Measurements from ENCODE around the gene IL20. TPM values are rescaled to one million over a fixed set of nuclear protein-coding genes. Genes with fewer than 3 reads are reported as not detected.

IL20 gene
- total and polyA plus RNA-seq, 11 donors = not detected

DNA sequence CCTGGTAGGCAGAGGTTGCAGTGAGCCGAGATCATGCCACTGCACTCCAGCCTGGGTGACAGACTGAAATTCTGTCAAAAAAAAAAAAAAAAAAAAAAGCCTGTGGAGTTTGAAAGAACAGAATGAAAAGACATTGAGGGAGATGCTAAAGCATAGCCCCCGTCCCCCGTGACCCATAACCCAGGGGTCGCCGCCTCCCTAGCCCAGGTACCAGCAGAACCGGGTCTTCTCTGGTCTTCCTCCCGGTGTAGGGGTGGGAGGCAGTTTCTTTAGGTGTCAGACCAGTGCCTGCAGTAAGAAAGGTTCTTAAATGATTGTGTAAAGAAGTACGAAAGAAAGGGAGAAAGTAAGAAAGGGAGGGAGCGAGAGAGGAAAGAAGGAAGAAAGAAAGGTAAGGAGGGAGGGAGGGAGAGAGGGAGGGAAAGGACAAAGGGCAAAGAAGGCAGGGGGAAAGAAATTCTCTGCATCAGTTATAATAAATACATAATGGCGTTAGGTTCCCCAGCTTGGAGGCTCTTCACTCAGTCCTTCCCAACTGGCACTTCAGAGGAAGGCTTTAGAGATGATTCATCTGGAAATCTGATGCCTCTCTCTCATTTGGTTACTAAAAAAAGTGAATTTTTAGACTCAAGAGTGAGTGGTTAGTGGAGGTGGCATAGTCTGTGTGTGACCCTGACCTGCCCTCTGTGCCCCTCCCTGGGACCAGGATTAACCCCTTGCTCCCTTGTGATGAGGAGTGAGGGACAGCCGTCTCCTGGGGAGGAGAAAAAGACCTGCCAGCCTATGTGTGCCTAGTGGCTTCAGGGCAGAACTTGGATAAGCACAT lies 32.9 kb downstream of the IL20 start:
- intact Hi-C loops (cut with DNase I) = no loop called here
- DNase-seq (no peak), ATAC-seq (no peak)
- Histone ChIP-seq H3K4me3 (no peak overlapping the region), H3K9me3 (no peaks in the 10 kb centered on the region), H3K36me3 (no peaks in the 10 kb centered on the region), H3K4me1 (peaks cover 0 to under 1% (median 0%) of the 10 kb centered on the region in 12 donors), H3K27me3 (peaks cover 0 to 5% (median 0%) of the 10 kb centered on the region in 9 donors), H3K27ac (no peak overlapping the region)
- WGBS, 4 donors = 83 to 89% (median 88%) methylated on average over 11 of the region's 11 CpGs
- TF ChIP-seq POLR2A (IDR thresholded peaks at IDR 0.05) = no peak
- TF ChIP-seq, protein P1, sequence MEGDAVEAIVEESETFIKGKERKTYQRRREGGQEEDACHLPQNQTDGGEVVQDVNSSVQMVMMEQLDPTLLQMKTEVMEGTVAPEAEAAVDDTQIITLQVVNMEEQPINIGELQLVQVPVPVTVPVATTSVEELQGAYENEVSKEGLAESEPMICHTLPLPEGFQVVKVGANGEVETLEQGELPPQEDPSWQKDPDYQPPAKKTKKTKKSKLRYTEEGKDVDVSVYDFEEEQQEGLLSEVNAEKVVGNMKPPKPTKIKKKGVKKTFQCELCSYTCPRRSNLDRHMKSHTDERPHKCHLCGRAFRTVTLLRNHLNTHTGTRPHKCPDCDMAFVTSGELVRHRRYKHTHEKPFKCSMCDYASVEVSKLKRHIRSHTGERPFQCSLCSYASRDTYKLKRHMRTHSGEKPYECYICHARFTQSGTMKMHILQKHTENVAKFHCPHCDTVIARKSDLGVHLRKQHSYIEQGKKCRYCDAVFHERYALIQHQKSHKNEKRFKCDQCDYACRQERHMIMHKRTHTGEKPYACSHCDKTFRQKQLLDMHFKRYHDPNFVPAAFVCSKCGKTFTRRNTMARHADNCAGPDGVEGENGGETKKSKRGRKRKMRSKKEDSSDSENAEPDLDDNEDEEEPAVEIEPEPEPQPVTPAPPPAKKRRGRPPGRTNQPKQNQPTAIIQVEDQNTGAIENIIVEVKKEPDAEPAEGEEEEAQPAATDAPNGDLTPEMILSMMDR (IDR thresholded peaks at IDR 0.05) = no peak

DNA sequence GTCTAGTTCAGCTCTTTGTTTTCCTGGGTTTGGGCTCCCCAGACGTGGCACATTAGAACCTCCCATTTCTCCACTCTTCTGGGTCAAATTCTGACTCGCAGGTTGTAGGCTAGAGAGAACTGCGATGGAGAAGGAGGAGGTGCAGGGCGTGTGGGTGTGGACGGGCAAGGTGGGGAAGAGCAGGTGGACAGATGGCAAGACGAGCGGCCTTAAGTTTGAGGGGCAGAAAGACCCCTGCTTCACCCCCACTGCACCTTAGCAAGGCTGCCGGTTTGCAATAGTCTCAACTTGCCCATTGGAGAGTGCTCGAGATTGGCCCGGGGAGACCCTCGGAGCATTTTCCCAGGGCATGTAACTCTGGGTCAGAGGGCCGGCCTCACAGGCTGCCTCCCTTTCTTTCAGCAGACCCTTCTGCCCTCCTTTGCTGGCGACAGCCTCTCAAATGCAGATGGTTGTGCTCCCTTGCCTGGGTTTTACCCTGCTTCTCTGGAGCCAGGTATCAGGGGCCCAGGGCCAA lies 33.5 kb downstream of the IL20 start:
- TF ChIP-seq, protein P1 (IDR thresholded peaks at IDR 0.05) = no peak
- no peak for TF ChIP-seq POLR2A (IDR thresholded peaks at IDR 0.05)
- ATAC-seq (no peak), DNase-seq (no peak)
- Histone ChIP-seq H3K27me3 (peaks cover 0 to 5% (median 0%) of the 10 kb centered on the region in 9 donors), H3K36me3 (no peaks in the 10 kb centered on the region), H3K4me3 (no peak overlapping the region), H3K9me3 (no peaks in the 10 kb centered on the region), H3K4me1 (peaks cover 0 to 7% (median 0%) of the 10 kb centered on the region in 12 donors), H3K27ac (no peak overlapping the region)
- intact Hi-C loops (cut with DNase I) = no loop called here
- WGBS, 4 donors = 86 to 94% (median 89%) methylated on average over 13 of the region's 13 CpGs

GRCh38 chr1:206899717-206900116 lies 34.3 kb downstream of the IL20 start:
- Histone ChIP-seq H3K27me3 (peaks cover 0 to 5% (median 0%) of the 10 kb centered on the region in 9 donors), H3K36me3 (no peaks in the 10 kb centered on the region), H3K4me1 (peaks cover 0 to 12% (median 0%) of the 10 kb centered on the region in 12 donors), H3K27ac (no peak overlapping the region), H3K9me3 (no peaks in the 10 kb centered on the region), H3K4me3 (no peak overlapping the region)
- ATAC-seq (no peak), DNase-seq (no peak)
- intact Hi-C loops (cut with DNase I) = loop anchor here in 2 of 10 donors (5.0 to 10.0 kb wide), 3 partner anchors 32 to 405 kb away; partner anchors contain the start of gene IL20 (in 1 of the 2)
- no peak for TF ChIP-seq POLR2A (IDR thresholded peaks at IDR 0.05)
- TF ChIP-seq, protein P1 (IDR thresholded peaks at IDR 0.05) = no peak
- 59 to 86% (median 70%) methylated on average over 5 of the region's 5 CpGs for WGBS, 4 donors

DNA sequence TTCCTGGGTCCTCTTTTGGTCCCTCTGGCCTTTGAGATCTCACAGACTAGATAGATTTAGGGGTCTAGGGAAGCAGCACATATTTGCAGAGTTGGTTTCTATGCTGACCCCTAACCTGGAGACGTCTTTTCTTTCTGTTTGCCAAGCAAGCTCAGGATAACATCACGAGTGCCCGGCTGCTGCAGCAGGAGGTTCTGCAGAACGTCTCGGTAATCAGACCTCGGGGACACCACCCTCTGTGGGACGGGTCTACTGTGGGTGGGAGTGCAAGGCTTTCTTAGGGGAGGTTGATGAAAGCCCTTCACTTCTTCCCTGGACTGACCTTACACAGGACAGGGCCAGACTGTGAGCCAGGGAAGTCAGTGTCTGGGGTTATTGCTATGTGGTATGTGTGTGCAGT lies 34.7 kb downstream of the IL20 start:
- Histone ChIP-seq H3K36me3 (no peaks in the 10 kb centered on the region), H3K27me3 (peaks cover 0 to 5% (median 0%) of the 10 kb centered on the region in 9 donors), H3K9me3 (no peaks in the 10 kb centered on the region), H3K4me3 (no peak overlapping the region), H3K4me1 (peaks cover 0 to 14% (median under 1%) of the 10 kb centered on the region in 12 donors), H3K27ac (no peak overlapping the region)
- 81 to 90% (median 86%) methylated on average over 7 of the region's 7 CpGs for WGBS, 4 donors
- TF ChIP-seq POLR2A (IDR thresholded peaks at IDR 0.05) = no peak
- TF ChIP-seq, protein P1 (IDR thresholded peaks at IDR 0.05) = no peak
- DNase-seq (no peak), ATAC-seq (no peak)
- intact Hi-C loops (cut with DNase I) = loop anchor here in 2 of 10 donors (5.0 to 10.0 kb wide), 3 partner anchors 33 to 405 kb away; partner anchors contain the start of gene IL20 (in 1 of the 2)
